ENCODE data around the gene MYO5B.

- TF ChIP-seq CTCF (IDR thresholded peaks at IDR 0.05; ENCODE audit: low read depth, low read length) (no peak), MAX (IDR thresholded peaks at IDR 0.05; ENCODE audit: low read depth, low read length) (no peak)
These were observed 201.6 kb downstream of the MYO5B start for GRCh38 chr18:49993299-49993698.

All from NB4 (cell line).